Neural cell (in vitro differentiated cells): ENCODE results near the gene PARK7. TPM values are rescaled to one million over a fixed set of nuclear protein-coding genes. Genes with fewer than 3 reads are reported as not detected.

Experiments used
- H2AFZ ChIP-seq: fragments of 200-600, 300-800 bp; sonication (generic), shearing (Covaris generic); 2 replicates; pipeline ENCODE4 v1.6.0; 2014; ENCODE audit warnings: low read depth, mild to moderate bottlenecking, antibody characterized with exemption, low read length, moderate library complexity
- H3F3A ChIP-seq: fragments of 200-600 bp; shearing (Covaris generic); 2 replicates; pipeline ENCODE4 v1.6.1; 2016; ENCODE audit warnings: mild to moderate bottlenecking, moderate library complexity, mixed read lengths, antibody characterized with exemption, low read length; ENCODE audit not compliant: insufficient read depth, poor library complexity, severe bottlenecking
- H3K27ac ChIP-seq: fragments of 200-600, 300-800 bp; sonication (generic), shearing (Covaris generic); 2 replicates; pipeline ENCODE4 v1.5.1; 2014; ENCODE audit warnings: mild to moderate bottlenecking, low read length, moderate library complexity
- H3K27me3 ChIP-seq: fragments of 300-800, 200-600 bp; sonication (generic), shearing (Covaris generic); 2 replicates; pipeline ENCODE4 v1.6.0; 2014; ENCODE audit warnings: mild to moderate bottlenecking, low read depth, low read length, moderate library complexity; ENCODE audit not compliant: insufficient read depth
- H3K36me3 ChIP-seq: fragments of 300-800, 200-600 bp; sonication (generic), shearing (Covaris generic); 2 replicates; pipeline ENCODE4 v1.5.1; 2014; ENCODE audit warnings: mild to moderate bottlenecking, antibody characterized with exemption, low read length, moderate library complexity; ENCODE audit not compliant: insufficient read depth
- H3K4me2 ChIP-seq: fragments of 300-800, 200-600 bp; sonication (generic), shearing (Covaris generic); 2 replicates; pipeline ENCODE4 v1.6.0; 2014; ENCODE audit warnings: mild to moderate bottlenecking, low read length
- H3K4me3 ChIP-seq: fragments of 300-800, 200-600 bp; sonication (generic), shearing (Covaris generic); 2 replicates; pipeline ENCODE4 v1.5.1; 2014; ENCODE audit warnings: mild to moderate bottlenecking, low read length, moderate library complexity
- H3K79me2 ChIP-seq: fragments of 200-600 bp; shearing (Covaris generic); replicated peaks from 2 replicates; pipeline ENCODE4 v1.6.0; 2014; ENCODE audit warnings: mild to moderate bottlenecking, low read length, moderate library complexity; ENCODE audit not compliant: insufficient read depth
- H3K9ac ChIP-seq: fragments of 300-800, 200-600 bp; sonication (generic), shearing (Covaris generic); 2 replicates; pipeline ENCODE4 v1.6.1; 2016; ENCODE audit warnings: mild to moderate bottlenecking, low read length, mixed read lengths
- H3K9me2 ChIP-seq: fragments of 200-600 bp; shearing (Covaris generic); 2 replicates; pipeline ENCODE4 v1.6.1; 2016; ENCODE audit warnings: mild to moderate bottlenecking, low read length, mixed read lengths; ENCODE audit not compliant: insufficient read depth
- H3K9me3 ChIP-seq: fragments of 200-600, 300-800 bp; sonication (generic), shearing (Covaris generic); 2 replicates; pipeline ENCODE4 v1.6.1; 2016; ENCODE audit warnings: mild to moderate bottlenecking, mixed run types, low read length, moderate library complexity, mixed read lengths
- H4K20me1 ChIP-seq: fragments of 200-600 bp; shearing (Covaris generic); 2 replicates; pipeline ENCODE4 v1.6.1; 2016; ENCODE audit warnings: mild to moderate bottlenecking, mixed run types; ENCODE audit not compliant: insufficient read depth
- CTCF ChIP-seq: fragments of 450-650 bp; IDR thresholded peaks from 2 replicates; pipeline ENCODE4 v1.5.1; 2014; ENCODE audit warnings: antibody characterized with exemption, mild to moderate bottlenecking, moderate library complexity; ENCODE audit not compliant: poor library complexity, severe bottlenecking
- EP300 ChIP-seq: fragments of 450-650 bp; conservative IDR thresholded peaks from 2 replicates; pipeline ENCODE4 v1.6.1; 2014; ENCODE audit warnings: antibody characterized with exemption, mild to moderate bottlenecking, moderate library complexity; ENCODE audit not compliant: poor library complexity, severe bottlenecking
- EZH2 ChIP-seq: fragments of 200-600, 300-800 bp; shearing (Covaris generic), sonication (generic); IDR thresholded peaks from 2 replicates; pipeline ENCODE4 v1.6.1; 2014; ENCODE audit warnings: antibody characterized with exemption, low read length, borderline replicate concordance, mild to moderate bottlenecking; ENCODE audit not compliant: insufficient read depth, poor library complexity, severe bottlenecking
- MXI1 ChIP-seq: fragments of 450-650 bp; conservative IDR thresholded peaks from 2 replicates; pipeline ENCODE4 v1.6.1; 2014; ENCODE audit warnings: antibody characterized with exemption, mild to moderate bottlenecking; ENCODE audit not compliant: poor library complexity, severe bottlenecking
- POLR2AphosphoS5 ChIP-seq: IDR thresholded peaks from 2 replicates; pipeline ENCODE4 v1.6.1; 2012
- RAD21 ChIP-seq: fragments of 450-650 bp; conservative IDR thresholded peaks from 2 replicates; pipeline ENCODE4 v1.6.1; 2014; ENCODE audit warnings: antibody characterized with exemption, mild to moderate bottlenecking, moderate library complexity
- SMC3 ChIP-seq: fragments of 450-650 bp; conservative IDR thresholded peaks from 2 replicates; pipeline ENCODE4 v1.6.1; 2014; ENCODE audit warnings: antibody characterized with exemption, mild to moderate bottlenecking, moderate library complexity; ENCODE audit not compliant: poor library complexity
- TAF1 ChIP-seq: IDR thresholded peaks from 2 replicates; pipeline ENCODE4 v1.6.1; 2012; ENCODE audit warnings: low read depth
- polyA plus RNA-seq: library from polyadenylated mRNA; depleted of rRNA; stranded (reverse); fragments of >200 nt; gene quantifications from 2 replicates; pipeline ENCODE4 v1.2.3, GENCODE V29; 2014
- small RNA-seq, 3 experiments: library from RNA; depleted of rRNA; stranded (forward); fragments of <200 nt; gene quantifications; one replicate each; pipeline ENCODE3, GENCODE V24; 2012

Gene PARK7
- polyA plus RNA-seq, 1 donor from 2014 or later = 378 TPM

GRCh38 chr1:8033322-8033721 is 71.8 kb downstream of the PARK7 start:
- H3K27me3 ChIP-seq = no peaks in the 10 kb centered on the region
- H2AFZ ChIP-seq = no peak overlapping the region
- H3K4me2 ChIP-seq = no peak overlapping the region
- no peak overlapping the region for H3K9ac ChIP-seq
- no peaks in the 10 kb centered on the region for H4K20me1 ChIP-seq
- no peaks in the 10 kb centered on the region for H3F3A ChIP-seq
- no peak overlapping the region for H3K4me3 ChIP-seq
- no peaks in the 10 kb centered on the region for H3K9me3 ChIP-seq
- H3K27ac ChIP-seq = no peak overlapping the region
- TF ChIP-seq TAF1 (no peak), POLR2AphosphoS5 (no peak), RAD21 (no peak), SMC3 (no peak), EP300 (no peak), EZH2 (no peak), CTCF (no peak), MXI1 (no peak)
- H3K36me3 ChIP-seq = no peaks in the 10 kb centered on the region
- H3K79me2 ChIP-seq = no peaks in the 10 kb centered on the region
- no peaks in the 10 kb centered on the region for H3K9me2 ChIP-seq

Small RNA genes lying within 50 kb of the gene (small RNA-seq; reads per million reads assigned to genes)
- gene RF00019 = 0 to 1.2 (median 0) reads per million in 3 experiments

Other genes with a start within 250 kb of the PARK7 start
- gene VAMP3, start 190.4 kb upstream of the PARK7 start, polyA plus RNA-seq = 20.2 and 22.1 TPM in 2 replicates
- gene PER3, start 177.4 kb upstream of the PARK7 start, polyA plus RNA-seq = 0.64 and 0.84 TPM in 2 replicates
- gene UTS2, start 108.6 kb upstream of the PARK7 start, polyA plus RNA-seq = 1.5 and 2.4 TPM in 2 replicates
- gene TNFRSF9, start 20.9 kb upstream of the PARK7 start, polyA plus RNA-seq = 0.38 TPM in 1 of 2 replicates, not detected in the other
- 72.5 and 72.9 TPM in 2 replicates for gene ERRFI1, start 64.6 kb downstream of the PARK7 start, polyA plus RNA-seq